NCI-H2029 (cell line): ENCODE measurements around the gene GADD45B.
A peak's percentile ranks its signal among the peaks of the same experiment; 100 is the strongest.
"Not testable (repeated sequence)": the region's sequence is repeated elsewhere in the genome, so short reads cannot be mapped to it uniquely, and the experiment has no call there.

Experiments used
- DNase-seq: peaks from one replicate; lab custom pipeline; 2025; lab: John Stamatoyannopoulos, UW

The GADD45B gene

DNA sequence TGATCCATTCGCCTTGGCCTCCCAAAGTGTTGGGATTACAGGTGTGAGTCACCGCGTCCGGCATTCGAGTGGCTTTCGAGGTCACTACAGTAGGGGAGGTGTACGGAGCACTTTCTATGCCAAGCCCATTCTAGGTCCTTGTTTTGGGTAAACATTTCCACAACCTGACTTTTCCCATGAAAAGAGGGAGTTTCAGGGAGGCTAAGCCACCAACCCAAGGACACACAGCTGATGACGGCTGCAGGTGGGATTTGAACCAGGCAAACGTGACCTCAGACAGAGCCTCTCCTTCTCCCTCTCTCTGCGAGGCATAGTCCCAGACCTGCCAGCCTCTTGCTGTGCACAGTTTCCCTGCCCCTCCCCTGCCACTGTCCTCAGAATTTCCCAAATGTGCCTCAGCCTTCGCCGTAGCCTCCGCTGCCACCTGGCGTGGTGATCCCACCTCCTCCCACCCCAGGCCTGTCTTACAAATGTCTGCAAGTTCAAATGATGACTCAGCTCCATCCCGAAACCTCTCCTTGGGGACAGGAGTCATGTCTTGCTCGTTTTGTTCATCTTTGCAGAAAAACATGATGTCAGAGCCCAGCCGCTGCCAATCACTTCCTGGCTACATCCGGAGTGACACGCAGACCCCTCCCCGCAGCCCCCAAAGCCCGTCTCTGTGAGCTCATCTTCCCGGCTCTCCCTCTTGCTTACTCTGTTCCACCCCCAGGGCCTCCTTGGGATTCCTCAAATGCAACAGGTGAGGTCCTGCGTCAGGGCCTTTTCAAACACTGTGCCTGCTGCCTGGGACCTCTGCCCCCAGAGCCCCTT, 6.6 kb upstream of the GADD45B start:
- DNase-seq, result no peak

DNA sequence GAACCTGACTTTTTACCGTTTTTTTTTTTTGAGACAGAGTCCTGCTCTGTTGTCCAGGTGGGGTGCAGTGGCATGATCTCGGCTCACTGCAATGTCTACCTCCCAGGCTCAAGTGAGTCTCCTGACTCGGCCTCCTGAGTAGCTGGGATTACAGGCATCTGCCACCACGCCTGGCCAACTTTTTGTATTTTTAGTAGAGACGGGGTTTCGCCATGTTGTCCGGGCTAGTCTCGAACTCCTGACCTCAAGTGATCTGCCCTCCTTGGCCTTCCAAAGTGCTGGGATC, 6.1 kb upstream of the GADD45B start:
- DNase-seq, result not testable (repeated sequence)

DNA sequence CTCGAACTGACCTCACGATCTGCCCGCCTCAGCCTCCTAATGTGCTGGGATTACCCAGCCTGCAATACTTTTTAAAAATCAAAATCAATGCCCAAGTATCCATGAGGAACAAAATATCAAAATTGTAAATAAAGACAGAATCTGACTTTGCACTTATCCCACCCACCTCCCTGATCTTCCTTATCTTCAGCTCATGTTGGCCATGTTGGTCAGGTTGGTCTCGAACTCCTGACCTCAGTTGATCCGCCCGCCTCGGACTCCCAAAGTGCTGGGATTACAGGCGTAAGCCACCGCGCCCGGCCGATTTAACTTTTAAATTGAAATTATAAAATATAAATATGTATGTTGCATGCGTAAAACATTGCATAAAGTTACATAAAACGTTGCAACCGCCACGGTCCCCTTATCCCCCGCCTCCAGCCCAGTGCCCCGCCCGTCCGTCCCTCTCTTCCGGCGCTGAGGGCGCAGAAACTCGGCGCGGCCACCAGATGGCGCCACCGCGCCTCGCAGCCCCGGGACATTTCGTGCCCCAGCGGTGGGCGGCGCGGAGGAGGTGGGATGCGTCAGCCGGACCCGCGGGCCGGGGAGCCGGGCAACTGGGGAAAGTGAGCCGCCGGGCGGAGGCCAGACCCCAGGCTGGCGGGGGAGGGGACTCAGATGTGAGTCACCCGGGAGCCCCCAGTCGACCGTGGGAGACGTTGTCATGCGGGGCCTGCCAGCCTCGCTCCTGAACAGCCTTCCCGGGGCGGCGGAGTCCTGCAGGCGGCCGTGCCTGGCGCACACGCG, 1.5 kb upstream of the GADD45B start:
- DNase-seq, result peak; percentile 74

DNA sequence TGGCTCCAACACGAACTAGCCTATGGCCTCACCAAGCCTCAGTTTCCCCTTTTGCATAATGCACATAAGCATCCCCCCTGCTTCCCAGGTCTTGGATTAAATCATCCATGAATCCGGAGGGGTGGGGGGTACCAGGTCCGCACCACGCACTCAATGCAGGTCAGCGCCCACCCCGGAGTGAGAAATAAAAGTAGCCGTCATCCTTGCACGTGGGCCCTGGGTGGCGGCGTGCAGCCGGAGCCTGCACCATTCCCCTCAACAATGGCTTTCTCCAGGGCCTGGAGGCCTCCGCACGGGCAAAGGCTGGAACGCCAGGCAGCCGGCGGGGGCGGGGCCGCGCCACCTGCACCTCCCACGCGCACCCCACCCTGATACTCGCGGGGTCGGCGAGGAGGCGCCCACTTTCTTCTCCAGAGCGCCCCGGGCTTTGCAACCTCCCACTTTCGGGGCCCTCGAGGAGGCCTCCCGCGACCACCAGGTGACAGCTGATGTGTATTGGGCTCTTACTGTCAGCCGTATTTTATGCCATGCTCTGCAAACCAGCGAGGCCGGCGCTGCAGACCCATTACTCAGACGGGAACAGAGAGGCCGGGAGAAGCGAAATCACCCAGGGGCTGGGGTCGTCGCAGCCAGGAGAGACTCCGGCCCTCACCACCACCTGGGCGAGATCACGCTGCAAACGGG, 767 bp upstream of the GADD45B start:
- peak; percentile 41 for DNase-seq

DNA sequence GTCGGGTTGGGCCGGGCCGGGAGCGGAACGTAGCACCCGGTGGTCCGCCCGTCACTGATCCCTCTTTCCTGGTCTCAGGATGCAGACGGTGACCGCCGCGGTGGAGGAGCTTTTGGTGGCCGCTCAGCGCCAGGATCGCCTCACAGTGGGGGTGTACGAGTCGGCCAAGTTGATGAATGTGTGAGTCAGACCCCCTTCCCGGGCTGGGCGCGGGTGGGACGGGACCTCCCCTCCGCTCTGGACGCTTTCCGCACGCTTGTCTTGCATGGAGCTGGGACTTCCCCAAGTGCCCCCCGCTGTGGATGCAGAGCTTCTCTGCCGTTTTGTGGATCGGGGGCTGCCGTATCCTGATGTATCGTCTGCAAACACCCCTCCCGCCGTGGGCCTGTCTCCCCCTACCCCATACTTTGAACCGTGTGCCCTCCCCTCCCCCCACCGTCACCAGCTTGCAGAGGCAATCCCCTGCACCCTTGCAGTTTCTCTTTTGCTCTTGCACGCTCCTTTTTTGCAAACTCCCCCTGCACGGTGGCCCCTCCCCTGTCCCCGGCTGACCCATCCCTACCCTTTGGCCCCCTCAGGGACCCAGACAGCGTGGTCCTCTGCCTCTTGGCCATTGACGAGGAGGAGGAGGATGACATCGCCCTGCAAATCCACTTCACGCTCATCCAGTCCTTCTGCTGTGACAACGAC, 669 bp downstream of the GADD45B start:
- no peak for DNase-seq

DNA sequence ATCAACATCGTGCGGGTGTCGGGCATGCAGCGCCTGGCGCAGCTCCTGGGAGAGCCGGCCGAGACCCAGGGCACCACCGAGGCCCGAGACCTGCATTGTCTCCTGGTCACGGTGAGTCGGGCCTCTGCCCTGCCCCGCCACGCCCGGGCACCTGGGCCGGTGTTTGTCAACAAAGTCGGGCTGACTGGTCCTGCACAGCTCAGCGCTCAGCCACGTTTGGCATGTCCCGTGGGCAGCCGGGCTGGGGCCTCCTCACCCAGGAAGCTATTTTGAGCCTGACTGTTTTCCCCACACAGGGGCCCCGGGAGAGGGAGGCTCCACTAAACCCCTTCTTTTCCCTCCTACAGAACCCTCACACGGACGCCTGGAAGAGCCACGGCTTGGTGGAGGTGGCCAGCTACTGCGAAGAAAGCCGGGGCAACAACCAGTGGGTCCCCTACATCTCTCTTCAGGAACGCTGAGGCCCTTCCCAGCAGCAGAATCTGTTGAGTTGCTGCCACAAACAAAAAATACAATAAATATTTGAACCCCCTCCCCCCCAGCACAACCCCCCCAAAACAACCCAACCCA, 1.3 kb downstream of the GADD45B start:
- DNase-seq, result no peak

DNA sequence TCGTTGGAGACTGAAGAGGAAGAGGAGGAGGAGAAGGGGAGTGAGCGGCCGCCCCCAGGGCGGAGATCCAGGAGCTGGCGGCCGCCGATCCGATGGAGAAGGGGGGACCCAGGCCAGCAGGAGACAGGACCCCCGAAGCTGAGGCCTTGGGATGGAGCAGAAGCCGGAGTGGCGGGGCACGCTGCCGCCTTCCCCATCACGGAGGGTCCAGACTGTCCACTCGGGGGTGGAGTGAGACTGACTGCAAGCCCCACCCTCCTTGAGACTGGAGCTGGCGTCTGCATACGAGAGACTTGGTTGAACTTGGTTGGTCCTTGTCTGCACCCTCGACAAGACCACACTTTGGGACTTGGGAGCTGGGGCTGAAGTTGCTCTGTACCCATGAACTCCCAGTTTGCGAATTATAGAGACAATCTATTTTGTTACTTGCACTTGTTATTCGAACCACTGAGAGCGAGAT, 1.8 kb downstream of the GADD45B start:
- DNase-seq, result no peak

DNA sequence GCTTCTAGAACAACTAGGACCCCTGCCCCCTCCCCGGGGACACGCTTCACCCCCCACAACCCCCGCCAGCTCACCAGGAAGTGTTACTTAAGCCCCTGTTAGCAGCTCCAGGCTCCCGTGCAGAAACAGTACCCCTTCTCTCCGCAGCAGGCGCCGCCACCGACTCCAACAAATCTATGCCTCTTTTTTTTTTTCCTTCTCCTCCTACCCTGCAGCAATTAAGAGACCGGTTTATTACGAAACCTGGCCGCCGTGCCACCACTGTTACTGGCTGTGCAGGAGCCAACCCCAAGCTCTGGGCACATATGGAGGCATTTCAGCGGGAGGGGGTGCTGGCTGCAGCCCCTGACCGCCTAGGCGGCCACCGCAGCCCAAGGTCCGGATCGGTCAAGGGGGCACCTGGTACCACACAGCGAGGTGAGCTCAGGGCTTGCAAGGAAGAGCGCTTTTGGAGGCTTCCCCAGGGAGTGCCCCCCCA, 2.4 kb downstream of the GADD45B start:
- peak; percentile 56 for DNase-seq

DNA sequence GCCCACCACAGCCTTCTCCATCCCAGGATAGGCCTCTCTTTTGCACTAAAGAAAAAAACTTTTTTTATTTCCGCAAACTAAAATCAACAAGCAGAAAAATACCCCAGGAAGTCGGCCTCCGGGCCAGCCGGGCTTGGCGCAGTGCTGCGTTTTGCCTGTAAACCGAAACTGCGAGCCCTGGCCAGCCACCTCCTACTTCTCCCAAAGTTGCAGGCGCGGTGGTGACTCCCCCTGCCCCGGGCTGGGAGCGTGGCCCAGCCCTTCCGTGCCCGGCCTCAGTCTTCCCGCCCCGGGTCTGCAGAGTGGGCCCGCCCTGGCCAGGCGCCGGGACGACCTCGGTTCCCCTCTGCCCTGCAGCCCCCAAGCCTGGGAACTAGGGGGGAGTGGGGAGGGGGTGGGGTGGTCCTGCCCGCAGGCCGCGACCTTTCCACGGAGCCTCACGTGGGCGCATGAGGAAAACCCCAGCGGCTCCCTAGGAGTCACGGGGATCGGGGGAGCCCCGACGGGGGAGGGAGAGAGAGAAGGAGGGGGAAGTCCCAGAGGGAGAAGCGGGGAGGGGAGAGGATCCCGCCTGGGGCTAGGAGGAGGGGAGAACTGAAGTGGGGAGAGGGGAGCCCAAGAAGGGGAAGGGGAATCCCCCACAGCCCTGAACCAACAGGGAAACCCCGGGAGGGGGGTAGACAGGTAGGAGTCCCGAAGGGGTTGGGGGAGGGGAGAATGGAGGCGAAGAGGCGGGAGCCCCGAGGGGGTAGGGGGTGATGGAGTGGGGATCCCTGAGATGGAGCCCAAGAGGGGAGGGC, 3.0 kb downstream of the GADD45B start:
- no peak for DNase-seq

DNA sequence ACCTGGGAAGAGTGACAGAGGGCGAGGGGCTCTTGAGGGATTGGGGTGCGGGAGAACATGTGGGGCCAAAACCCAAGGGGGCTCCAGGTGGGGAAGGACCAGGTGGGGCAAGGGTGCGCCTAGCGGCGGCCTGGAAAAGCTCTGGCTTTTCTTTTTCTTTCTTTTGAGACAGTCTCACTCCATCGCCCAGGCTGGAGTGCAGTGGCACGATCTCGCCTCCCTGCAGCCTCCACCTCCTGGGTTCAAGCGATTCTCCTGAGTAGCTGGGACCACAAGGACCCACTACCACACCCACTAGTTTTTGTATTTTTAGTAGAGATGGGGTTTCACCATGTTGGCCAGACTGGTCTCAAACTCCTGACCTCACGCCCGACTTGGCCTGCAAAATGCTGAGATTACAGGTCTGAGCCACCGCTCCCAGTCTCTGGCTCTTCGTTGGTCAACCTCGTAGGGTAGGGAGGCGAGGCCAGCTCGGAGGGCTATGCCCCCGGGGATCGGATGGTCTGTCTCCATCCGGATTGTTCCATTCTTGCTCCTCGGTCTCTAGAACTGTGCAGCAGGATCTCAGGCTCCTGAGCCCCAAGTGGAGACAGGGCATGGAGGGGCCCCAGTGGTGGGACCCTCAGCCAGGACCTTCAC, 3.7 kb downstream of the GADD45B start:
- DNase-seq, result no peak

DNA sequence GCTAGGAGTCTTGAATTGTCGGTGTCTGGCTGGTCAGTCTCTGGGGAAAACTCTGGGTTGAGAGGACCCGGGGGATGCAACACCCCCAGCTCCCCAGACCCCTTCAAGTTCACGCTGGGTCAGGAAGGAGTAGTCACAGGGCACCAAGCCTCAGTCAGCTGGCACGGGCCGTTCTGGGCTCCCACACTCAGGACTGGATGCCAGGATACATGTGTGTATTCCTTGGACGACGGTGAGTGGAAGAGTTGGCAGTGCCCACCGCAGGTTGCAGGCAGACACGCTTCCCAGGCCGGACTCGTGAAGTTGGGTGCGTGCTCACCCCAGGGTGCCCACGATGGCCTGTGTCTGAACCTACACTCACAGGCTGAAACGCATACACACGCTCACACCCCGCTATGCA, 5.5 kb downstream of the GADD45B start:
- DNase-seq, result no peak

DNA sequence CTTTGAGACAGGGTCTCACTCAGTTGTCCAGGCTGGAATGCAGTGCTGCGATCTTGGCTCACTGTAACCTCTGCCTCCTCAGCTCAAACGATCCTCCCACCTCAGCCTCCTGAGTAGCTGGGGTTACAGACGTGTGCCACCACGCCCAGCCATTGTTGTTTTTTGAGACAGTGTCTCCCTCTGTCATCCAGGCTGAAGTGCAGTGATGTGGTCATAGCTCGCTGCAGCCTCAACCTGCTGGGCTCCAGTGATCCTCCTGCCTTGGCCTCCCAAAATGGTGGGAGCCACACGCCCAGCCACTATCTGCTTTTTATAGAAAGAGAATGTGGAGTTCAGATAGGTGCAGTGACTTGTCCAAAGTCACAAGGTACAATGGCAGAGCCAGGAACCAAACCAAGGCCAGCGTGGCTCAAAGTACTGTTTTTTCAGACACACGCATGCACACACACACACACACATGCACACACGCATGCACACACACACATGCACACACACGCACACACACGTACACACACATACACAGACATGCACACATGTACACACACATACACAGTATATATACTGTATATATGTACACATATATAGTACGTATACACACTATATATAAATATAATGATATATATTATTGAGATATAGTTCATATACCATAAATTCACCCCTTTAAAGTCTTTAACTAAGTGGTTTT, 6.6 kb downstream of the GADD45B start:
- DNase-seq, result no peak

DNA sequence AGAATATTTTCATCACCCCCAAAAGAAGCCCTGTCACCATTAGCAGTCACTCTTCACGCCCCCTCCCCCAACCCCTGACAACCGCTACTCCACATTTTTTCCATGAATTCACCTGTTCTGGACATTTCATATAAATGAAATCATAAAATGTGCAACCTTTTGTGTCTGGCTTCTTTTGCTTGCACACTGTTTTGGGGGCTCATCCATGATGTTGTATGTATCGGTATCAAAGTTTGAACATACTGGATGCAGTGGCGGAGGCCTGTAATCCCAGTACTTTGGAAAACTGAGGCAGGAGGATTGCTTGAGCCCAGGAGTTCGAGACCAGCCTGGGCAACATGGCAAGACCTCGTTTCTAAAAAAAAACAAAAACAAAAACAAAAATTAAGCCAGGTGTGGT, 7.2 kb downstream of the GADD45B start:
- DNase-seq, result no peak

DNA sequence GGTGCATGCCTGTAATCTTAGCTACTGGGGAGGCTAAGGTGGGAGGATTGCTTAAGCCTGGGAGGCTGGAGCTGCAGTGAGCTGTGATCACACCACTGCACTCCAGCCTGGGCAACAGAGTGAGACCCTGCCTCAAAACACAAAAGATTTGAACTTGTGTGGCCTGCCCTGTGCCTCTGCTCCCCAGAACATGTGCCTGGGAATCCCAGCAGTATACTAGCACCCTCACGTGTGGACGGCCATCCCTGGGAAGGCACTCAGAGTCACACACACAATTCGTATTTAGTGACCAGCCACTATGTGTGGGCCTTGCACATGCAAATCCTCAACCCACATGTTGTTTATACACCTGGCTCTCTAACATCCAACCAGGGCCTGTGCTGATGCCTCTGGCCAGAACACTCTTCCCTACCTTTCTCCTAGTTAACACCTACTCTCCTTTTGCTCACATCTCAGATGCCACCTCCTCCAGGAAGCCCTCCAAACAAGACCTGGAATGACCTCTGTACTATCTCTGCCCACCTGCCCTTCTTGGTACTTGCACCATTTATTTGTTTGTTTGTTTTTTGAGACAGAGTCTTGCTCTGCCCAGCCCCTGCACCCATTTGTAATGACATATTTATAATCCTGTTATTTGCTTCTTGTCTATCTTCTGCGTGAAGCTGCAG, 7.7 kb downstream of the GADD45B start:
- DNase-seq, result no peak

DNA sequence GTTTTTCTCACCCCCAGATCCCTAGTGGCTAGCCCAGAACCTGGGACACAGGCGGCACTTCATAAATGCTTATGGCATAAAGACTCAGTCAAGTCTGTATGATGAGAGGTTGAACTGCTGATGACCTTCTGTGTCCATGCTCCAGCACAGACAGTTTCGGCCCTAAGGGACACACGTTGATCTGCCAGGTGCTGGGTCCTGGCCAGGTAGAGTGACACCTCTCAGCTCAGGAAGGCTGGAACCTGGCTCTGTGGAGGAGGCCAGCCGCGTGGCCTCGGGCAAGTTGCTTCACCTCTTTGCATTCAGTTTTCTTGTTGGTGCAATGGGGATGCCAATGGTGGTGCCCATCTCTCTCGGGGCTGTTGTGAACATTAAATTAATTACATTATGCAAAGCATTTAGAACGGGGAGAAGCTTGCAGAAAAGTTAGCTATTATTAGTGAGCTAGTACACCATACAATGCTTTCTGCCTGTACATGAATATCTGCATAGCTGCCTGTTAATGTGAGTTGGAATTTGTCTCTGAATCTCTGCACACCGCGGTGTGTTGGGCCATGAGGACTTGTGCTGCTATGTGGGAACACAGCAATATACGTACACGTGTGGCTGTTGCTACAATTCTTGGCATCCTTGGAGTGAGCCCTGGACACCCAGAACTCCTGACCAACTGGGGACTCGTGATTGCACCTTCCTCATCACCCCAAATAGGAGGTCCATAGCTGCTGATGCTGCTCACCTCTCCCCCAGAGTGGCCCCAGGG, 8.4 kb downstream of the GADD45B start:
- DNase-seq, result no peak

DNA sequence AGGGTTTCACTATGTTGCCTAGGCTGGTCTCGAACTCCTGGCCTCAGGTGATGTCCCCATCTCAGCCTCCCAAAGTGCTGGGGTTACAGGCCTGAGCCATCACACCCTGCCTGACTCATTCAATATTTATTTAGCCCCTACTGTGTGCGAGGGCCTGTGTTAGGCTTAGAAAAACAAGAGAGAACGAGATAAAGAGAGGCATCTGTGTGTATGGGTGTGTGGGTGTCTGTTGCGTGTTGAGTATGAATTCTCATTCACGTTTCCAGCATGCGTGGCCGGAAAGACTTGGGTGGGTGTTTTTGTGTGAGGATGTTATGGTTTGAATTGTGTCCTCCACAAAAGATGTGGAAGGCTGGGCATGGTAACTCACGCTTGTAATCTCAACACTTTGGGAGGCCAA, 9.5 kb downstream of the GADD45B start:
- DNase-seq, result no peak

DNA sequence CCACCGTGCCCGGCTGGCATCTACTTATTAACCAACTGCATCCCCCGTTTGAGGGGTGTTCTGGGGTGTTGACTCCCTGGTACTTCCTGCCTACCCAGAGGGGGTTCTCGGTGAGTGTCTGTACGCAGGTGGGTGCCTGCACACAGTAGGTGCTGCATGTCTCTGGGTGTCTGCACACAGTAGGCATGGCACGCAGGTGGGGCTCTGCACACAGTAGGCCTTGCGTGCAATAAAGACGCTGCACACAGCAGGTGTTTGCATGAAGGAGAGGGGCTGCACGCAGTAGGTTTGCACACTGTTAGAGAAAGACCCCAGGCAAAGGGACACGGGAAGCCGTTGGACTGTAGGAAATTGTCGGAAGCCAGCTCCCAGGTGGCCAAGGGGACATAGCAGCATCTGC, 11.2 kb downstream of the GADD45B start:
- DNase-seq, result no peak

DNA sequence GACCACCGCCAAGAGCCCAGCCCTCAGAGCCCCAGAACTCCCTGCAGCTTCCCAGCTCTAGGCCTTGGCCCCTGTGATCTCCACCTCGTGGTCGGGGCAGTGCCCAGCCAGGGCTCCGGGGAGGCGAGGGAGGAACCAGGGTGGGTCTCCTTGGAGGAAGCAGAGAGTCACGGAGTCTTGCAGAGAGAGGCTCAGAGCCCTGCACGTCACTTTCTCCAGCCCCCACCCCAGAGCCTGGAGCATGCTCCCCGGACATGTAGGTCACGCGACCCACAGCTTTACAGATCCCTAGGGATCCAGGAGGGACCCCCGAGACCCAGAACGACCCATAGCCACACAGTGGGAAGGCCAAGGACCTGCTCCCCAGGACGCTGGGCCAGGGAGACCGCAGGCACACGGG, 11.9 kb downstream of the GADD45B start:
- DNase-seq, result no peak
